Spinal cord (tissue), 10 donors: Measurements from ENCODE around the gene UGT1A10. TPM values are rescaled to one million over a fixed set of nuclear protein-coding genes. Genes with fewer than 3 reads are reported as not detected.
"Not testable (repeated sequence)": the region's sequence is repeated elsewhere in the genome, so short reads cannot be mapped to it uniquely, and the experiment has no call there.

ENCODE experiments used
- DNase-seq, 6 donors: peaks; one replicate each; pipeline versions ENCODE4 v3.0.0 to v3.0.0-alpha.2; 2013 to 2015; ENCODE audit warnings: low spot score in 6 of 6, low read depth in 4 of 6
- H3K27ac ChIP-seq: one replicate; pipeline ENCODE4 v1.5.1; 2013; ENCODE audit warnings: low read depth, low read length, control low read depth
- H3K27me3 ChIP-seq: one replicate; pipeline ENCODE4 v1.6.1; 2013; ENCODE audit warnings: low read length; ENCODE audit not compliant: control insufficient read depth, insufficient read depth
- H3K36me3 ChIP-seq: one replicate; pipeline ENCODE4 v1.6.1; 2013; ENCODE audit warnings: low read length; ENCODE audit not compliant: control insufficient read depth, insufficient read depth
- H3K4me1 ChIP-seq: one replicate; pipeline ENCODE4 v1.6.1; 2013; ENCODE audit warnings: low read length; ENCODE audit not compliant: control insufficient read depth, insufficient read depth
- H3K4me3 ChIP-seq: one replicate; pipeline ENCODE4 v1.5.1; 2013; ENCODE audit warnings: low read depth, low read length, control low read depth
- H3K9me3 ChIP-seq: one replicate; pipeline ENCODE4 v1.6.1; 2013; ENCODE audit warnings: low read length; ENCODE audit not compliant: control insufficient read depth, insufficient read depth
- WGBS: methylation state at CpG from one replicate; pipeline ENCODE4 v1.1.5; 2013; ENCODE audit warnings: missing lambda C conversion rate; ENCODE audit not compliant: insufficient coverage; 5-methylcytosine and 5-hydroxymethylcytosine counted together
- long read RNA-seq, 4 donors: transcript quantifications; one replicate each; lab custom pipeline, GENCODE V29; 2026
- polyA plus RNA-seq, 2 donors: library from polyadenylated mRNA; unstranded; fragments of 120-200 nt; gene quantifications; one replicate each; pipeline ENCODE4 v1.2.1, GENCODE V29; 2013; ENCODE audit not compliant: insufficient read length in 2 of 2
- total RNA-seq, 2 donors: library from RNA; depleted of rRNA in 1 of 2; stranded (reverse); fragments of 120-200 nt in 1 of 2; fragments of >200 nt in 1 of 2; gene quantifications; one replicate each; pipeline versions ENCODE4 v1.2.3 to v1.2.4, GENCODE V29; 2013 to 2014
- donor health status: healthy.

UGT1A10 gene
- not detected for total RNA-seq
- polyA plus RNA-seq: not detected
- long read RNA-seq, donor 1: 0 reads
- long read RNA-seq, donor 2: 0 reads
- long read RNA-seq, donor 3: 0 reads
- long read RNA-seq, donor 4: 0 reads

GRCh38 chr2:233636306-233636705 is at the start of gene UGT1A10:
Gene UGT1A10, plus strand, starts transcription at chr2:233636448. Its CDS starts 75 bp downstream, at chr2:233636523.
- WGBS: 94% methylated on average over 8 of the region's 10 CpGs
- not testable (repeated sequence) for H3K4me1 ChIP-seq, H3K9me3 ChIP-seq, H3K36me3 ChIP-seq, DNase-seq, H3K4me3 ChIP-seq, H3K27me3 ChIP-seq, H3K27ac ChIP-seq

GRCh38 chr2:233588400-233588799 is 47.8 kb upstream of the UGT1A10 start:
- no peak for DNase-seq
- Histone ChIP-seq H3K27ac (no peak overlapping the region), H3K4me1 (no peaks in the 10 kb centered on the region), H3K4me3 (no peak overlapping the region), H3K27me3 (no peaks in the 10 kb centered on the region), H3K9me3 (no peaks in the 10 kb centered on the region), H3K36me3 (no peaks in the 10 kb centered on the region)
- no CpG with 5 or more reads among the region's 2 CpGs for WGBS

GRCh38 chr2:233592706-233593105 is 43.5 kb upstream of the UGT1A10 start:
- not testable (repeated sequence) for H3K27ac ChIP-seq, H3K4me1 ChIP-seq, H3K4me3 ChIP-seq, H3K36me3 ChIP-seq, H3K27me3 ChIP-seq, DNase-seq, H3K9me3 ChIP-seq
- no CpG with 5 or more reads among the region's 1 CpG for WGBS

GRCh38 chr2:233593201-233593600 is 43.0 kb upstream of the UGT1A10 start:
- H3K4me1 ChIP-seq: no peaks in the 10 kb centered on the region
- WGBS: 80% methylated on average over 4 of the region's 8 CpGs
- H3K27ac ChIP-seq: no peak overlapping the region
- H3K4me3 ChIP-seq: no peak overlapping the region
- no peaks in the 10 kb centered on the region for H3K9me3 ChIP-seq
- H3K27me3 ChIP-seq: no peaks in the 10 kb centered on the region
- no peaks in the 10 kb centered on the region for H3K36me3 ChIP-seq
- no peak for DNase-seq

GRCh38 chr2:233597522-233597921 is 38.7 kb upstream of the UGT1A10 start:
- no CpG with 5 or more reads among the region's 1 CpG for WGBS
- Histone ChIP-seq H3K36me3 (no peaks in the 10 kb centered on the region), H3K9me3 (no peaks in the 10 kb centered on the region), H3K4me3 (no peak overlapping the region), H3K27me3 (no peaks in the 10 kb centered on the region), H3K27ac (no peak overlapping the region), H3K4me1 (no peaks in the 10 kb centered on the region)
- DNase-seq: no peak

GRCh38 chr2:233598952-233599351 is 37.3 kb upstream of the UGT1A10 start:
- no peak for DNase-seq
- Histone ChIP-seq H3K36me3 (no peaks in the 10 kb centered on the region), H3K4me3 (no peak overlapping the region), H3K4me1 (no peaks in the 10 kb centered on the region), H3K27ac (no peak overlapping the region), H3K9me3 (no peaks in the 10 kb centered on the region), H3K27me3 (no peaks in the 10 kb centered on the region)
- WGBS: 70% methylated on average over 2 of the region's 3 CpGs

GRCh38 chr2:233600386-233600785 is 35.9 kb upstream of the UGT1A10 start:
- Histone ChIP-seq H3K4me1 (no peaks in the 10 kb centered on the region), H3K27ac (no peak overlapping the region), H3K9me3 (no peaks in the 10 kb centered on the region), H3K4me3 (no peak overlapping the region), H3K36me3 (no peaks in the 10 kb centered on the region), H3K27me3 (no peaks in the 10 kb centered on the region)
- peak in 1 of 6 donors; percentile 21 for DNase-seq
- 88% methylated on average over 2 of the region's 2 CpGs for WGBS

GRCh38 chr2:233602076-233602475 is 34.2 kb upstream of the UGT1A10 start:
- no peak overlapping the region for H3K27ac ChIP-seq
- no peaks in the 10 kb centered on the region for H3K36me3 ChIP-seq
- no peaks in the 10 kb centered on the region for H3K27me3 ChIP-seq
- DNase-seq: no peak
- WGBS: 100% methylated on average over 1 of the region's 1 CpG
- H3K9me3 ChIP-seq: no peaks in the 10 kb centered on the region
- H3K4me1 ChIP-seq: no peaks in the 10 kb centered on the region
- no peak overlapping the region for H3K4me3 ChIP-seq

- Histone ChIP-seq H3K4me1 (no peaks in the 10 kb centered on the region), H3K27ac (no peak overlapping the region), H3K27me3 (no peaks in the 10 kb centered on the region), H3K36me3 (no peaks in the 10 kb centered on the region), H3K4me3 (no peak overlapping the region), H3K9me3 (no peaks in the 10 kb centered on the region)
- 100% methylated on average over 2 of the region's 4 CpGs for WGBS
- DNase-seq: no peak
Observed at GRCh38 chr2:233603520-233603919, 32.7 kb upstream of the UGT1A10 start.

GRCh38 chr2:233604826-233605225 is 31.4 kb upstream of the UGT1A10 start:
- Histone ChIP-seq H3K27ac (no peak overlapping the region), H3K36me3 (no peaks in the 10 kb centered on the region), H3K27me3 (no peaks in the 10 kb centered on the region), H3K4me3 (no peak overlapping the region), H3K4me1 (no peaks in the 10 kb centered on the region), H3K9me3 (no peaks in the 10 kb centered on the region)
- WGBS: 92% methylated on average over 3 of the region's 3 CpGs
- no peak for DNase-seq
